ENCODE results near the gene PLCB4.

DNA sequence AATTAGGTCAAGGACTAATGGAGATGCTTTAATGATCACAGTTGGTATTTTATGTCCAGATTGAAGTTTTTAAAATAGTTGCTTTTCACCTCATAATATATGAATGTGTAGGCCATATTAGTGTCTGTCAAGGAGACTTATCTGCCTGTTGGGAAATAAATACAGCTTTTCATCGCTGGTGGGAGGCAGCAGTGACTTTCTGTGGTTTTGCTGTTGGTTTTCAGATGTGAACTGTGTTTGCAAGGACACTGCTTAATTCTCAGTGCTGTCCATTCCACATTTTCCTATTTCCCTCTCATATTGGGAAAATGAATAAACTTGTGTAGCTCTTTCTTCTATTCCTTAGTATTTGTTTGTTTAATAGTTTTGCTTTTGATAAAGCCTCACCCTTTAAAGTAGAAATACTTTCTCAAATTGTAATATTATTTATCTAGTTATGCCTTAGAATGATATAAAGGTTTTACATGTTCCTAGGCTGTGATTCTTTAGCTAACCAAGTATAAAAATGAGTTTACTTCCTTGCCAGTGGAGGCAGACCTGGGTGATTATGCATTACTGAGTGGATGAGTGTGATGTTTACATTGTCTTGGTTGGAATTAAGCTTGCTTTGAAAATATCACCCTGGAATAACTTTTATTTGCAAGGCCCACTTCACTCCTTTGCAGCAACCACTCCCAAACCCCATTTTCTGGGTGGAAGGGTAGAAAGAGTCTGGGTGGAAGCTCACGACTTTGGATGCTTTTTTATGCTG, 3.3 kb downstream of the PLCB4 start:
- TF ChIP-seq, protein P1, sequence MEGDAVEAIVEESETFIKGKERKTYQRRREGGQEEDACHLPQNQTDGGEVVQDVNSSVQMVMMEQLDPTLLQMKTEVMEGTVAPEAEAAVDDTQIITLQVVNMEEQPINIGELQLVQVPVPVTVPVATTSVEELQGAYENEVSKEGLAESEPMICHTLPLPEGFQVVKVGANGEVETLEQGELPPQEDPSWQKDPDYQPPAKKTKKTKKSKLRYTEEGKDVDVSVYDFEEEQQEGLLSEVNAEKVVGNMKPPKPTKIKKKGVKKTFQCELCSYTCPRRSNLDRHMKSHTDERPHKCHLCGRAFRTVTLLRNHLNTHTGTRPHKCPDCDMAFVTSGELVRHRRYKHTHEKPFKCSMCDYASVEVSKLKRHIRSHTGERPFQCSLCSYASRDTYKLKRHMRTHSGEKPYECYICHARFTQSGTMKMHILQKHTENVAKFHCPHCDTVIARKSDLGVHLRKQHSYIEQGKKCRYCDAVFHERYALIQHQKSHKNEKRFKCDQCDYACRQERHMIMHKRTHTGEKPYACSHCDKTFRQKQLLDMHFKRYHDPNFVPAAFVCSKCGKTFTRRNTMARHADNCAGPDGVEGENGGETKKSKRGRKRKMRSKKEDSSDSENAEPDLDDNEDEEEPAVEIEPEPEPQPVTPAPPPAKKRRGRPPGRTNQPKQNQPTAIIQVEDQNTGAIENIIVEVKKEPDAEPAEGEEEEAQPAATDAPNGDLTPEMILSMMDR (IDR thresholded peaks at IDR 0.05; ENCODE audit: insufficient read depth, low read length, poor library complexity, severe bottlenecking), result no peak
- TF ChIP-seq EZH2phosphoT487 (conservative IDR thresholded peaks at IDR 0.05; ENCODE audit: low read length), result no peak

Data from SU-DHL-6 (cell line).